Liver (tissue), 9 donors: ENCODE measurements around the gene CCDC190. TPM values are rescaled to one million over a fixed set of nuclear protein-coding genes. Genes with fewer than 3 reads are reported as not detected.

ENCODE experiments used
- DNase-seq: peaks from one replicate; pipeline ENCODE4 v3.0.0-alpha.2; 2017; ENCODE audit warnings: low spot score
- H3K27ac ChIP-seq, 2 donors: one replicate each; pipeline ENCODE4 v1.7.0; 2013; ENCODE audit warnings: inconsistent platforms in 2 of 2, low read length in 2 of 2, control low read depth in 1 of 2, low read depth in 1 of 2, mild to moderate bottlenecking in 1 of 2
- H3K27me3 ChIP-seq, 4 donors: one replicate each; pipeline versions ENCODE4 v1.6.1 to v1.7.0; 2013; ENCODE audit warnings: low read length in 3 of 4, inconsistent platforms in 1 of 4, mild to moderate bottlenecking in 1 of 4, moderate library complexity in 1 of 4; ENCODE audit not compliant: control insufficient read depth in 4 of 4, insufficient read depth in 4 of 4
- H3K36me3 ChIP-seq, 4 donors: one replicate each; pipeline versions ENCODE4 v1.6.1 to v1.7.0; 2013; ENCODE audit warnings: low read length in 3 of 4, mild to moderate bottlenecking in 3 of 4, low read depth in 1 of 4, moderate library complexity in 1 of 4; ENCODE audit not compliant: control insufficient read depth in 4 of 4, insufficient read depth in 3 of 4
- H3K4me1 ChIP-seq, 4 donors: one replicate each; pipeline versions ENCODE4 v1.6.1 to v1.7.0; 2013; ENCODE audit warnings: low read length in 3 of 4, mild to moderate bottlenecking in 3 of 4, moderate library complexity in 1 of 4; ENCODE audit not compliant: control insufficient read depth in 4 of 4, insufficient read depth in 4 of 4
- H3K4me3 ChIP-seq, 3 donors: one replicate each; pipeline versions ENCODE4 v1.6.1 to v1.7.0; 2013; ENCODE audit warnings: low read length in 3 of 3, control low read depth in 1 of 3, low read depth in 1 of 3, mild to moderate bottlenecking in 1 of 3
- H3K9ac ChIP-seq, 2 donors: one replicate each; pipeline ENCODE4 v1.7.0; 2013; ENCODE audit warnings: low read length in 2 of 2, mild to moderate bottlenecking in 2 of 2, moderate library complexity in 2 of 2, control low read depth in 1 of 2, low read depth in 1 of 2
- H3K9me3 ChIP-seq, 4 donors: one replicate each; pipeline versions ENCODE4 v1.6.1 to v1.7.0; 2013; ENCODE audit warnings: low read length in 3 of 4; ENCODE audit not compliant: control insufficient read depth in 4 of 4
- ATF3 ChIP-seq: IDR thresholded peaks from 2 replicates; pipeline ENCODE4 v1.6.1; 2016; ENCODE audit warnings: antibody characterized with exemption
- CTCF ChIP-seq: fragments of 150-350 bp; IDR thresholded peaks from 2 replicates; pipeline ENCODE4 v1.5.1; 2017; ENCODE audit warnings: improper control_type of control experiment, low read depth, low read length; ENCODE audit not compliant: missing input control
- EGR1 ChIP-seq, 2 donors: IDR thresholded peaks; 2 replicates each; pipeline ENCODE4 v1.6.1; 2016 to 2018; ENCODE audit warnings: antibody characterized with exemption in 2 of 2, low read depth in 2 of 2
- FOXA1 ChIP-seq: IDR thresholded peaks from 2 replicates; pipeline ENCODE4 v1.6.1; 2016; ENCODE audit warnings: antibody characterized with exemption
- FOXA2 ChIP-seq: IDR thresholded peaks from 2 replicates; pipeline ENCODE4 v1.6.1; 2016; ENCODE audit warnings: antibody characterized with exemption
- GABPA ChIP-seq, 2 donors: IDR thresholded peaks in 1 of 2; conservative IDR thresholded peaks in 1 of 2; 2 replicates each; pipeline ENCODE4 v1.6.1; 2016; ENCODE audit warnings: antibody characterized with exemption in 2 of 2, mild to moderate bottlenecking in 1 of 2, moderate library complexity in 1 of 2
- HNF4A ChIP-seq, 2 donors: conservative IDR thresholded peaks; 2 replicates each; pipeline ENCODE4 v1.6.1; 2016; ENCODE audit warnings: antibody characterized with exemption in 2 of 2, mild to moderate bottlenecking in 2 of 2
- HNF4G ChIP-seq: IDR thresholded peaks from 2 replicates; pipeline ENCODE4 v1.6.1; 2016; ENCODE audit warnings: antibody characterized with exemption
- JUND ChIP-seq, 2 donors: IDR thresholded peaks; 2 replicates each; pipeline ENCODE4 v1.6.1; 2016; ENCODE audit warnings: antibody characterized with exemption in 2 of 2
- MAX ChIP-seq: IDR thresholded peaks from 2 replicates; pipeline ENCODE4 v1.6.1; 2016; ENCODE audit warnings: antibody characterized with exemption
- NR2F2 ChIP-seq: IDR thresholded peaks from 2 replicates; pipeline ENCODE4 v1.6.1; 2016; ENCODE audit warnings: antibody characterized with exemption
- RAD21 ChIP-seq, 2 donors: IDR thresholded peaks; 2 replicates each; pipeline ENCODE4 v1.6.1; 2016; ENCODE audit warnings: antibody characterized with exemption in 2 of 2, mild to moderate bottlenecking in 2 of 2
- REST ChIP-seq: IDR thresholded peaks from 2 replicates; pipeline ENCODE4 v1.6.1; 2016; ENCODE audit warnings: antibody characterized with exemption, mild to moderate bottlenecking
- RXRA ChIP-seq, 2 donors: IDR thresholded peaks; 2 replicates each; pipeline ENCODE4 v1.6.1; 2017 to 2018; ENCODE audit warnings: antibody characterized with exemption in 2 of 2, mild to moderate bottlenecking in 1 of 2
- SP1 ChIP-seq: IDR thresholded peaks from 2 replicates; pipeline ENCODE4 v1.6.1; 2018; ENCODE audit warnings: antibody characterized with exemption, mild to moderate bottlenecking
- TAF1 ChIP-seq: conservative IDR thresholded peaks from 2 replicates; pipeline ENCODE4 v1.6.1; 2016; ENCODE audit warnings: antibody characterized with exemption, mild to moderate bottlenecking
- YY1 ChIP-seq: IDR thresholded peaks from 2 replicates; pipeline ENCODE4 v1.6.1; 2016; ENCODE audit warnings: antibody characterized with exemption, mild to moderate bottlenecking
- ZBTB33 ChIP-seq: IDR thresholded peaks from 2 replicates; pipeline ENCODE4 v1.6.1; 2016; ENCODE audit warnings: antibody characterized with exemption
- WGBS: extraction: QIAGEN DNeasy Blood & Tissue Kit; methylation state at CpG from one replicate; pipeline ENCODE4 v1.1.7; 2013; 5-methylcytosine and 5-hydroxymethylcytosine counted together
- polyA plus RNA-seq, 2 donors: library from polyadenylated mRNA; stranded (reverse) in 1 of 2; unstranded in 1 of 2; fragments of 200-250 nt in 1 of 2; fragments of >200 nt in 1 of 2; fragmentation: Nextera tagmentation in 1 of 2; extraction: Ambion mirVana in 1 of 2; gene quantifications; one replicate each; pipeline versions ENCODE4 v1.2.1 to v1.2.3, GENCODE V29; 2013 to 2015
- total RNA-seq, 2 donors: library from RNA; depleted of rRNA; stranded (reverse); fragments of >200 nt; gene quantifications; one replicate each; pipeline ENCODE4 v1.2.3, GENCODE V29; 2014
- donor health status: healthy.
- donor health status: healthy.
- donor health status: healthy.
- donor health status: healthy.
- donor health status: healthy.

The CCDC190 gene
- total and polyA plus RNA-seq, 4 donors = not detected

GRCh38 chr1:162856260-162856659 lies 4.7 kb downstream of the CCDC190 start (continued):
- no peak for TF ChIP-seq SP1
- TF ChIP-seq YY1 = no peak
- TF ChIP-seq ATF3 = no peak
- TF ChIP-seq CTCF = no peak
- no peak for TF ChIP-seq FOXA2
- TF ChIP-seq GABPA (IDR thresholded peaks at IDR 0.05 in 1 of 2, conservative IDR thresholded peaks at IDR 0.05 in 1 of 2) = no peak
- TF ChIP-seq FOXA1 = no peak
- TF ChIP-seq HNF4G = no peak

GRCh38 chr1:162855461-162856150 lies 5.4 kb downstream of the CCDC190 start:
- Histone ChIP-seq H3K27me3 (no peaks in the 10 kb centered on the region), H3K9me3 (no peaks in the 10 kb centered on the region), H3K36me3 (no peaks in the 10 kb centered on the region), H3K4me1 (no peaks in the 10 kb centered on the region), H3K4me3 (no peak overlapping the region), H3K9ac (no peak overlapping the region), H3K27ac (no peak overlapping the region)
- 90% methylated on average over 4 of the region's 4 CpGs for WGBS
- TF ChIP-seq YY1 (no peak), FOXA1 (no peak), REST (no peak), CTCF (no peak), RAD21 (IDR thresholded peaks at IDR 0.05) (no peak), RXRA (IDR thresholded peaks at IDR 0.05) (no peak), NR2F2 (no peak), FOXA2 (no peak), ATF3 (no peak), MAX (no peak), EGR1 (IDR thresholded peaks at IDR 0.05; ENCODE audit: low read depth in 2 of 2) (no peak), SP1 (no peak), HNF4G (no peak), GABPA (IDR thresholded peaks at IDR 0.05 in 1 of 2, conservative IDR thresholded peaks at IDR 0.05 in 1 of 2) (no peak), TAF1 (no peak), JUND (IDR thresholded peaks at IDR 0.05) (no peak), HNF4A (conservative IDR thresholded peaks at IDR 0.05) (no peak), ZBTB33 (no peak)
- no peak for DNase-seq
